Stimulated activated effector memory CD8-positive, alpha-beta T cell treated with anti-CD3 and anti-CD28 coated beads, Interleukin-12 subunit alpha, Interleukin-12 subunit beta, amount 100 ng/mL, for 72 hours (primary cell): Measurements from ENCODE around the gene HSPA12A.

Experiments used
- ATAC-seq: fragments of 150-1000 bp; cut with Tn5 transposase; 2 replicates; pipeline ENCODE4 v1.10.0; 2021
- DNase-seq, 2 donors: peaks; one replicate each; pipeline ENCODE4 v3.0.0; 2021 to 2022; ENCODE audit warnings: low spot score in 2 of 2
- H3K27ac Mint-ChIP-seq: one replicate; pipeline ENCODE4 v1.8.0; 2022; ENCODE audit warnings: mild to moderate bottlenecking, mixed read lengths
- H3K36me3 Mint-ChIP-seq: one replicate; pipeline ENCODE4 v1.8.0; 2022; ENCODE audit warnings: mild to moderate bottlenecking, mixed read lengths
- H3K4me1 Mint-ChIP-seq: one replicate; pipeline ENCODE4 v1.8.0; 2022; ENCODE audit warnings: mixed read lengths
- H3K4me3 Mint-ChIP-seq: one replicate; pipeline ENCODE4 v1.8.0; 2022; ENCODE audit warnings: mild to moderate bottlenecking, mixed read lengths
- H3K9me3 Mint-ChIP-seq: one replicate; pipeline ENCODE4 v1.8.0; 2022; ENCODE audit warnings: mixed read lengths

Gene HSPA12A

GRCh38 chr10:116775488-116776400 lies 33.4 kb upstream of the HSPA12A start:
- no peaks in the 10 kb centered on the region for H3K9me3 Mint-ChIP-seq
- H3K4me3 Mint-ChIP-seq, result no peak overlapping the region
- no peaks in the 10 kb centered on the region for H3K36me3 Mint-ChIP-seq
- H3K27ac Mint-ChIP-seq, result no peak overlapping the region
- H3K4me1 Mint-ChIP-seq, result no peaks in the 10 kb centered on the region
- DNase-seq (no peak), ATAC-seq (no peak)

GRCh38 chr10:116774728-116775151 lies 32.4 kb upstream of the HSPA12A start:
- Mint-ChIP-seq H3K9me3 (no peaks in the 10 kb centered on the region), H3K36me3 (no peaks in the 10 kb centered on the region), H3K27ac (no peak overlapping the region), H3K4me3 (no peak overlapping the region), H3K4me1 (no peaks in the 10 kb centered on the region)
- DNase-seq (no peak), ATAC-seq (no peak)

GRCh38 chr10:116772909-116773705 lies 30.7 kb upstream of the HSPA12A start:
- H3K36me3 Mint-ChIP-seq, result no peaks in the 10 kb centered on the region
- peak; percentile 31 for ATAC-seq
- no peak for DNase-seq

GRCh38 chr10:116771959-116772585 lies 29.7 kb upstream of the HSPA12A start:
- Mint-ChIP-seq H3K4me1 (no peaks in the 10 kb centered on the region), H3K36me3 (no peaks in the 10 kb centered on the region)
- no peak for ATAC-seq

More at GRCh38 chr10:116772909-116773705, 30.7 kb upstream of the HSPA12A start:
- H3K9me3 Mint-ChIP-seq, result no peaks in the 10 kb centered on the region
- no peak overlapping the region for H3K27ac Mint-ChIP-seq
- H3K4me1 Mint-ChIP-seq, result no peaks in the 10 kb centered on the region
- no peak overlapping the region for H3K4me3 Mint-ChIP-seq

GRCh38 chr10:116771101-116771958 lies 29.0 kb upstream of the HSPA12A start:
- Mint-ChIP-seq H3K36me3 (no peaks in the 10 kb centered on the region), H3K4me3 (no peak overlapping the region), H3K9me3 (no peaks in the 10 kb centered on the region), H3K4me1 (no peaks in the 10 kb centered on the region), H3K27ac (no peak overlapping the region)
- no peak for ATAC-seq
- DNase-seq, result no peak

More at GRCh38 chr10:116771959-116772585, 29.7 kb upstream of the HSPA12A start:
- DNase-seq, result no peak
- H3K27ac Mint-ChIP-seq, result no peak overlapping the region
- no peaks in the 10 kb centered on the region for H3K9me3 Mint-ChIP-seq
- H3K4me3 Mint-ChIP-seq, result no peak overlapping the region

GRCh38 chr10:116770281-116770680 lies 27.9 kb upstream of the HSPA12A start:
- ATAC-seq (no peak), DNase-seq (no peak)
- Mint-ChIP-seq H3K4me3 (no peak overlapping the region), H3K27ac (no peak overlapping the region), H3K4me1 (no peaks in the 10 kb centered on the region), H3K9me3 (no peaks in the 10 kb centered on the region), H3K36me3 (no peaks in the 10 kb centered on the region)

GRCh38 chr10:116769791-116770190 lies 27.4 kb upstream of the HSPA12A start:
- no peaks in the 10 kb centered on the region for H3K36me3 Mint-ChIP-seq
- no peaks in the 10 kb centered on the region for H3K9me3 Mint-ChIP-seq
- H3K4me1 Mint-ChIP-seq, result no peaks in the 10 kb centered on the region
- ATAC-seq (no peak), DNase-seq (no peak)
- no peak overlapping the region for H3K27ac Mint-ChIP-seq
- H3K4me3 Mint-ChIP-seq, result no peak overlapping the region

- no peaks in the 10 kb centered on the region for H3K36me3 Mint-ChIP-seq
- H3K9me3 Mint-ChIP-seq, result no peaks in the 10 kb centered on the region
Observed at GRCh38 chr10:116769368-116769767, 27.0 kb upstream of the HSPA12A start.

GRCh38 chr10:116768786-116769185 lies 26.4 kb upstream of the HSPA12A start:
- Mint-ChIP-seq H3K4me3 (no peak overlapping the region), H3K36me3 (no peaks in the 10 kb centered on the region), H3K27ac (no peak overlapping the region), H3K4me1 (no peaks in the 10 kb centered on the region), H3K9me3 (no peaks in the 10 kb centered on the region)
- ATAC-seq, result no peak
- no peak for DNase-seq

More at GRCh38 chr10:116769368-116769767, 27.0 kb upstream of the HSPA12A start:
- ATAC-seq (no peak), DNase-seq (no peak)
- Mint-ChIP-seq H3K27ac (no peak overlapping the region), H3K4me1 (no peaks in the 10 kb centered on the region), H3K4me3 (no peak overlapping the region)

- Mint-ChIP-seq H3K9me3 (no peaks in the 10 kb centered on the region), H3K4me1 (no peaks in the 10 kb centered on the region), H3K27ac (no peak overlapping the region), H3K4me3 (no peak overlapping the region), H3K36me3 (no peaks in the 10 kb centered on the region)
- no peak for DNase-seq
- ATAC-seq, result no peak
Observed at GRCh38 chr10:116766837-116767634, 24.7 kb upstream of the HSPA12A start.

- no peak overlapping the region for H3K27ac Mint-ChIP-seq
- DNase-seq (no peak), ATAC-seq (no peak)
- no peak overlapping the region for H3K4me3 Mint-ChIP-seq
- no peaks in the 10 kb centered on the region for H3K9me3 Mint-ChIP-seq
- H3K4me1 Mint-ChIP-seq, result no peaks in the 10 kb centered on the region
- no peaks in the 10 kb centered on the region for H3K36me3 Mint-ChIP-seq
Observed at GRCh38 chr10:116766241-116766827, 24.0 kb upstream of the HSPA12A start.

GRCh38 chr10:116765648-116766081 lies 23.3 kb upstream of the HSPA12A start:
- no peaks in the 10 kb centered on the region for H3K9me3 Mint-ChIP-seq
- H3K27ac Mint-ChIP-seq, result no peak overlapping the region
- H3K4me3 Mint-ChIP-seq, result no peak overlapping the region
- DNase-seq, result no peak
- no peaks in the 10 kb centered on the region for H3K36me3 Mint-ChIP-seq
- no peaks in the 10 kb centered on the region for H3K4me1 Mint-ChIP-seq
- ATAC-seq, result no peak

- ATAC-seq, result no peak
- H3K36me3 Mint-ChIP-seq, result no peaks in the 10 kb centered on the region
- H3K4me3 Mint-ChIP-seq, result no peak overlapping the region
- no peak for DNase-seq
- no peaks in the 10 kb centered on the region for H3K9me3 Mint-ChIP-seq
- no peaks in the 10 kb centered on the region for H3K4me1 Mint-ChIP-seq
- no peak overlapping the region for H3K27ac Mint-ChIP-seq
Observed at GRCh38 chr10:116764979-116765378, 22.6 kb upstream of the HSPA12A start.

GRCh38 chr10:116763440-116763839 lies 21.1 kb upstream of the HSPA12A start:
- Mint-ChIP-seq H3K9me3 (no peaks in the 10 kb centered on the region), H3K4me3 (no peak overlapping the region), H3K4me1 (no peaks in the 10 kb centered on the region), H3K36me3 (no peaks in the 10 kb centered on the region), H3K27ac (no peak overlapping the region)
- DNase-seq, result no peak
- ATAC-seq, result no peak
